ENCODE results near the gene NKIRAS2.
"Not testable (repeated sequence)": the region's sequence is repeated elsewhere in the genome, so short reads cannot be mapped to it uniquely, and the experiment has no call there.

The NKIRAS2 gene

DNA sequence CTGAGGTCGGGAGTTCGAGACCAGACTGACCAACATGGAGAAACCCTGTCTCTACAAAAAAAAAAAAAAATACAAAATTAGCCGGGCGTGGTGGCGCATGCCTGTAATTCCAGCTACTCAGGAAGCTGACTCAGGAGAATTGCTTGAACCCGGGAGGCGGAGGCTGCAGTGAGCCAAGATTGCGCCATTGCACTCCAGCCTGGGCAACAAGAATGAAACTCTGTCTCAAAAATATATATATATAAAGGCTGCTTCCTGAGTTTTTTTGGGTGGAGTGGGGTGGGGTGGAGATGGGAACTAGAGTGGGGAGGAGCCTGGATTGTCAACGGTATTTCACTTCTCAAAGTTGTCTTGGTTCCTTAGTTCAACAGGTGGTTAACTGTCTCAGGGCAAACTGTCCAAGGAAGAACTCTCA, 9.6 kb upstream of the NKIRAS2 start:
- ChIA-PET CTCF (interaction anchor here (1.1 to 2.1 kb wide), 2 partner anchors 8 to 94 kb away, joined by 4 to 15 read pairs; partner anchors contain the start of genes DNAJC7 and NKIRAS2), POLR2A (interaction anchor here (1.2 kb wide), 1 partner anchor 10 kb away, joined by 5 read pairs; the partner anchor contains the start of gene NKIRAS2)
- not testable (repeated sequence) for H3K27ac ChIP-seq (ENCODE audit: extremely low read depth, low read depth, low read length); H3K9me3 ChIP-seq (ENCODE audit: control insufficient read depth, insufficient read depth, low read depth, low read length); H3K4me3 ChIP-seq (ENCODE audit: low read depth, low read length); H3K4me1 ChIP-seq (ENCODE audit: control insufficient read depth, insufficient read depth, low read length)
- TF ChIP-seq SCRT1 (tag by site-specific recombination; IDR thresholded peaks at IDR 0.05; ENCODE audit: borderline replicate concordance) = 0 out of 2 replicates have a peak, but pooled peaks have one; percentile 44
- TF ChIP-seq SCRT2 (tag by site-specific recombination; IDR thresholded peaks at IDR 0.05) = peak; percentile 86
- peaks cover 23 to 25% of the 10 kb centered on the region in 2 experiments for H3K36me3 ChIP-seq (ENCODE audit: control insufficient read depth in 2 of 2, insufficient read depth in 1 of 2, low read length in 2 of 2)

DNA sequence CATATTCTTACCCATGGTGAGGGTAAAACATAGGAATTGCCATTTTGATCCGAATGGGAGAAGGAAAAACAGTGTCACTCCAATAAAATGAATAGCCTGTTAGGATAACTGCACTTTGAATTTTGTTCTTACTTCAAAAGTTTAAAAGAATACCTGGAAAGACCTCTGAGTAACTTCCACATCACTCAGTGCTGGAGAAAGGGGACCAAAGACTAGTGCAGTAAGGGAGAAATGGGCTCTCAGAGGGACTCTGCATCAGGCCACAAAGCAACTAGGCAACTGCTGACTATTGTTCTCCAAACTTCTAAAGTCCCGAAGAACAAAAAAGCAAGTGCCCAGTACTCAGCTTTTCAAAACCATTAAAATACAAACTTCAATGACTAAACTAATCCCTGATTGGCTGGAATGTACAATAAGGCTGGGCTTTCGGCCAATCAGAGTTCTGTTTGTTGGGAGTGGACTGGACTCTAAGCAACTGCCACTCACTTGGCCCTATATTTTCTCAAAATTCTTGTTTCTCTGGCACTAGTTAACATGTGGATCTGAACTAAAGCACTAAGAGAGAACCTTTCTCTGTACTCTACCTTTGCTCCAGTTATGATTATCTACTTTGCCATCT, 8.9 kb upstream of the NKIRAS2 start:
- ChIA-PET CTCF (interaction anchor here (0.6 kb wide), 1 partner anchor 99 kb away, joined by 5 read pairs; no protein-coding TSS in a partner anchor), POLR2A (no interaction called here)
- H3K9me3 ChIP-seq (ENCODE audit: control insufficient read depth, insufficient read depth, low read depth, low read length) = no peaks in the 10 kb centered on the region
- H3K36me3 ChIP-seq (ENCODE audit: control insufficient read depth in 2 of 2, insufficient read depth in 1 of 2, low read length in 2 of 2) = peaks cover 24 to 25% of the 10 kb centered on the region in 2 experiments
- no peak overlapping the region for H3K4me3 ChIP-seq (ENCODE audit: low read depth, low read length)
- H3K27ac ChIP-seq (ENCODE audit: extremely low read depth, low read depth, low read length) = no peak overlapping the region
- H3K4me1 ChIP-seq (ENCODE audit: control insufficient read depth, insufficient read depth, low read length) = peaks cover 5% of the 10 kb centered on the region; the same call in 1 of the 2 replicates
- TF ChIP-seq TRIM28 (IDR thresholded peaks at IDR 0.05; ENCODE audit: borderline replicate concordance, low read length) (no peak), ZNF211 (tag by site-specific recombination; IDR thresholded peaks at IDR 0.05; ENCODE audit: low read depth) (no peak), ZNF184 (tag by site-specific recombination; IDR thresholded peaks at IDR 0.05) (peak; percentile 94)
- TF ChIP-seq, protein P1, sequence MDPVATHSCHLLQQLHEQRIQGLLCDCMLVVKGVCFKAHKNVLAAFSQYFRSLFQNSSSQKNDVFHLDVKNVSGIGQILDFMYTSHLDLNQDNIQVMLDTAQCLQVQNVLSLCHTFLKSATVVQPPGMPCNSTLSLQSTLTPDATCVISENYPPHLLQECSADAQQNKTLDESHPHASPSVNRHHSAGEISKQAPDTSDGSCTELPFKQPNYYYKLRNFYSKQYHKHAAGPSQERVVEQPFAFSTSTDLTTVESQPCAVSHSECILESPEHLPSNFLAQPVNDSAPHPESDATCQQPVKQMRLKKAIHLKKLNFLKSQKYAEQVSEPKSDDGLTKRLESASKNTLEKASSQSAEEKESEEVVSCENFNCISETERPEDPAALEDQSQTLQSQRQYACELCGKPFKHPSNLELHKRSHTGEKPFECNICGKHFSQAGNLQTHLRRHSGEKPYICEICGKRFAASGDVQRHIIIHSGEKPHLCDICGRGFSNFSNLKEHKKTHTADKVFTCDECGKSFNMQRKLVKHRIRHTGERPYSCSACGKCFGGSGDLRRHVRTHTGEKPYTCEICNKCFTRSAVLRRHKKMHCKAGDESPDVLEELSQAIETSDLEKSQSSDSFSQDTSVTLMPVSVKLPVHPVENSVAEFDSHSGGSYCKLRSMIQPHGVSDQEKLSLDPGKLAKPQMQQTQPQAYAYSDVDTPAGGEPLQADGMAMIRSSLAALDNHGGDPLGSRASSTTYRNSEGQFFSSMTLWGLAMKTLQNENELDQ (tag by site-specific recombination; IDR thresholded peaks at IDR 0.05; ENCODE audit: low read depth) = no peak

GRCh38 chr17:42012363-42012762, 7.5 kb upstream of the NKIRAS2 start:
- CTCF ChIA-PET = interaction anchor here (1.2 kb wide), 1 partner anchor 89 kb away, joined by 4 read pairs; no protein-coding TSS in a partner anchor
- TF ChIP-seq ZNF18 (tag by site-specific recombination; IDR thresholded peaks at IDR 0.05) = 0 out of 2 replicates have a peak, but pooled peaks have one; percentile 27
- not testable (repeated sequence) for H3K4me1 ChIP-seq (ENCODE audit: control insufficient read depth, insufficient read depth, low read length); H3K9me3 ChIP-seq (ENCODE audit: control insufficient read depth, insufficient read depth, low read depth, low read length); H3K27ac ChIP-seq (ENCODE audit: extremely low read depth, low read depth, low read length); H3K4me3 ChIP-seq (ENCODE audit: low read depth, low read length)
- peaks cover 19 to 24% of the 10 kb centered on the region in 2 experiments for H3K36me3 ChIP-seq (ENCODE audit: control insufficient read depth in 2 of 2, insufficient read depth in 1 of 2, low read length in 2 of 2)
- POLR2A ChIA-PET = interaction anchor here (0.8 kb wide), 1 partner anchor 8 kb away, joined by 3 read pairs; the partner anchor contains the start of gene NKIRAS2

GRCh38 chr17:42013740-42014139, 6.2 kb upstream of the NKIRAS2 start:
- H3K4me3 ChIP-seq (ENCODE audit: low read depth, low read length); H3K9me3 ChIP-seq (ENCODE audit: control insufficient read depth, insufficient read depth, low read depth, low read length); H3K4me1 ChIP-seq (ENCODE audit: control insufficient read depth, insufficient read depth, low read length); POLR2A ChIA-PET; H3K27ac ChIP-seq (ENCODE audit: extremely low read depth, low read depth, low read length): not testable (repeated sequence)
- CTCF ChIA-PET = interaction anchor here (0.8 kb wide), 1 partner anchor 51 kb away, joined by 4 read pairs; no protein-coding TSS in a partner anchor
- peaks cover 10 to 22% of the 10 kb centered on the region in 2 experiments for H3K36me3 ChIP-seq (ENCODE audit: control insufficient read depth in 2 of 2, insufficient read depth in 1 of 2, low read length in 2 of 2)

- ChIA-PET CTCF (interaction anchor here (0.7 to 12.6 kb wide), 11 partner anchors 9 to 166 kb away, joined by 3 to 260 read pairs (median 4); partner anchors contain the start of genes ACLY, CNP, DHX58 and HSPB9), POLR2A (interaction anchor here (0.9 to 5.4 kb wide), 11 partner anchors 10 to 406 kb away, joined by 3 to 50 read pairs (median 7); partner anchors contain the start of genes ACLY, CAVIN1 and CNP)
- Histone ChIP-seq H3K36me3 (ENCODE audit: control insufficient read depth in 2 of 2, insufficient read depth in 1 of 2, low read length in 2 of 2) (peaks cover 7 to 15% of the 10 kb centered on the region in 2 experiments; a peak in 2 of 3 replicates), H3K27ac (ENCODE audit: extremely low read depth, low read depth, low read length) (peak overlapping the region; percentile 91), H3K9me3 (ENCODE audit: control insufficient read depth, insufficient read depth, low read depth, low read length) (no peaks in the 10 kb centered on the region), H3K4me3 (ENCODE audit: low read depth, low read length) (peak overlapping the region; percentile 79), H3K4me1 (ENCODE audit: control insufficient read depth, insufficient read depth, low read length) (peaks cover 3% of the 10 kb centered on the region; the same call in 1 of the 2 replicates)
- TF ChIP-seq ZNF248 (tag by site-specific recombination; IDR thresholded peaks at IDR 0.05) (no peak), ZNF157 (tag by site-specific recombination; IDR thresholded peaks at IDR 0.05) (no peak), HIC1 (tag by site-specific recombination; IDR thresholded peaks at IDR 0.05) (0 out of 2 replicates have a peak, but pooled peaks have one; percentile 31), ZNF513 (tag by site-specific recombination; IDR thresholded peaks at IDR 0.05) (no peak)
- TF ChIP-seq, protein P2, sequence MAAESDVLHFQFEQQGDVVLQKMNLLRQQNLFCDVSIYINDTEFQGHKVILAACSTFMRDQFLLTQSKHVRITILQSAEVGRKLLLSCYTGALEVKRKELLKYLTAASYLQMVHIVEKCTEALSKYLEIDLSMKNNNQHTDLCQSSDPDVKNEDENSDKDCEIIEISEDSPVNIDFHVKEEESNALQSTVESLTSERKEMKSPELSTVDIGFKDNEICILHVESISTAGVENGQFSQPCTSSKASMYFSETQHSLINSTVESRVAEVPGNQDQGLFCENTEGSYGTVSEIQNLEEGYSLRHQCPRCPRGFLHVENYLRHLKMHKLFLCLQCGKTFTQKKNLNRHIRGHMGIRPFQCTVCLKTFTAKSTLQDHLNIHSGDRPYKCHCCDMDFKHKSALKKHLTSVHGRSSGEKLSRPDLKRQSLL (tag by site-specific recombination; IDR thresholded peaks at IDR 0.05) = no peak
These were observed 3.5 kb upstream of the NKIRAS2 start for GRCh38 chr17:42016411-42016831.

All from HEK293 (cell line).